A549 (cell line): Measurements from ENCODE around the gene MED27. TPM values are rescaled to one million over a fixed set of nuclear protein-coding genes. Genes with fewer than 3 reads are reported as not detected.

Experiments
- ATAC-seq, 2 experiments: fragments of 200-7000 bp in 1 of 2; fragments of >200 bp in 1 of 2; cut with Nextera tagmentation in 1 of 2; cut with Tn5 transposase in 1 of 2; 3 replicates each; pipeline versions ENCODE4 v1.8.0 to v1.9.1; 2018 to 2020; ENCODE audit warnings: mild to moderate bottlenecking in 1 of 2, moderate library complexity in 1 of 2
- CTCF ChIA-PET: fragments of 300-600 bp; sonication (Branson Sonifier 250); formaldehyde crosslinking; extraction: SDS; loops from one replicate; lab custom pipeline; 2021; ENCODE audit warnings: antibody characterized with exemption, inconsistent platforms; lab: Yijun Ruan, JAX
- POLR2A ChIA-PET: fragments of 350-600 bp; formaldehyde crosslinking; extraction: SDS; loops from one replicate; lab custom pipeline; 2021; ENCODE audit warnings: antibody characterized with exemption, inconsistent platforms; lab: Yijun Ruan, JAX
- DNase-seq, 2 experiments: peaks; one replicate each; pipeline versions ENCODE4 v3.0.0 to v3.0.0-alpha.2; 2011 to 2016; ENCODE audit warnings: low read depth in 1 of 2, low spot score in 1 of 2
- FAIRE-seq: peaks from 2 replicates; lab custom pipeline; 2011; peaks lifted over from hg19 to GRCh38; lab: Jason Lieb, UNC
- H3K27ac ChIP-seq, 2 experiments: fragments of >200 bp; sonication (Bioruptor Twin); formaldehyde crosslinking; 3 replicates each; pipeline ENCODE4 v1.5.1; 2016 to 2017
- H3K4me1 ChIP-seq: fragments of >200 bp; sonication (Bioruptor Twin); formaldehyde crosslinking; 3 replicates; pipeline ENCODE4 v1.6.1; 2016
- H3K4me2 ChIP-seq: fragments of >200 bp; sonication (Bioruptor Twin); formaldehyde crosslinking; 3 replicates; pipeline ENCODE4 v1.6.1; 2016
- H3K4me3 ChIP-seq: fragments of >200 bp; sonication (Bioruptor Twin); formaldehyde crosslinking; 3 replicates; pipeline ENCODE4 v1.5.1; 2016
- H3K9me3 ChIP-seq: fragments of >200 bp; sonication (Bioruptor Twin); formaldehyde crosslinking; 3 replicates; pipeline ENCODE4 v1.6.1; 2016
- ATOH8 ChIP-seq: fragments of 250-450 bp; sonication (Bioruptor Pico); IDR thresholded peaks from 2 replicates; pipeline ENCODE4 v1.5.0; 2020; ENCODE audit warnings: low read depth, mild to moderate bottlenecking, moderate library complexity
- BCL3 ChIP-seq: fragments of >200 bp; sonication (Bioruptor Twin); formaldehyde crosslinking; IDR thresholded peaks from 3 replicates; pipeline ENCODE4 v1.6.1; 2016
- CHD2 ChIP-seq: fragments of 150-350 bp; IDR thresholded peaks from 2 replicates; pipeline ENCODE4 v1.6.1; 2014; ENCODE audit warnings: low read length; ENCODE audit not compliant: partially characterized antibody
- E2F6 ChIP-seq: IDR thresholded peaks from 2 replicates; pipeline ENCODE4 v1.6.1; 2012; ENCODE audit warnings: low read depth, borderline replicate concordance
- EP300 ChIP-seq, 2 experiments: fragments of >200 bp; sonication (Bioruptor Twin); formaldehyde crosslinking; IDR thresholded peaks; 2 replicates in 1 of 2; 3 replicates in 1 of 2; pipeline ENCODE4 v1.6.1; 2016 to 2017
- FOSL2 ChIP-seq, 2 experiments: fragments of 450-650 bp in 1 of 2; fragments of >200 bp in 1 of 2; sonication (Bioruptor Twin) in 1 of 2; formaldehyde crosslinking; IDR thresholded peaks; 2 replicates each; pipeline versions ENCODE4 v1.5.0 to v1.6.1; 2016 to 2020; ENCODE audit warnings: mild to moderate bottlenecking in 1 of 2, moderate library complexity in 1 of 2
- HDAC2 ChIP-seq: fragments of 200-600 bp; sonication (generic); IDR thresholded peaks from 2 replicates; pipeline ENCODE4 v1.6.1; 2016
- HOXB13 ChIP-seq: fragments of 250-450 bp; sonication (Bioruptor Pico); IDR thresholded peaks from 2 replicates; pipeline ENCODE4 v1.5.0; 2020; ENCODE audit warnings: low read depth, mild to moderate bottlenecking, moderate library complexity
- HOXB5 ChIP-seq: fragments of 250-450 bp; sonication (Bioruptor Pico); IDR thresholded peaks from 2 replicates; pipeline ENCODE4 v1.5.0; 2020; ENCODE audit warnings: mild to moderate bottlenecking, moderate library complexity
- MAZ ChIP-seq: fragments of 150-350 bp; IDR thresholded peaks from 2 replicates; pipeline ENCODE4 v1.6.1; 2014; ENCODE audit warnings: antibody characterized with exemption, low read depth, low read length, borderline replicate concordance
- NFE2L2 ChIP-seq: fragments of 150-350 bp; conservative IDR thresholded peaks from 2 replicates; pipeline ENCODE4 v1.6.1; 2014; ENCODE audit warnings: low read length
- NPAS2 ChIP-seq: fragments of 250-450 bp; sonication (Bioruptor Pico); IDR thresholded peaks from 2 replicates; pipeline ENCODE4 v1.8.0; 2022; ENCODE audit warnings: mild to moderate bottlenecking, moderate library complexity, borderline replicate concordance
- NR3C1 ChIP-seq: fragments of >200 bp; sonication (Bioruptor Twin); formaldehyde crosslinking; IDR thresholded peaks from 3 replicates; pipeline ENCODE4 v1.6.1; 2017
- PBX3 ChIP-seq: IDR thresholded peaks from 2 replicates; pipeline ENCODE4 v1.6.1; 2012
- PHF8 ChIP-seq: fragments of 200-600 bp; sonication (generic); IDR thresholded peaks from 2 replicates; pipeline ENCODE4 v1.6.1; 2016; ENCODE audit warnings: low read depth, mild to moderate bottlenecking, antibody characterized with exemption, moderate library complexity, borderline replicate concordance
- POLR2A ChIP-seq: IDR thresholded peaks from 2 replicates; pipeline ENCODE4 v1.6.1; 2012; ENCODE audit warnings: mild to moderate bottlenecking, low read length
- POLR2AphosphoS2 ChIP-seq: conservative IDR thresholded peaks from 2 replicates; pipeline ENCODE4 v1.6.1; 2012; ENCODE audit warnings: low read length, improper control_type of control experiment, inconsistent platforms
- SMC3 ChIP-seq: fragments of >200 bp; sonication (Bioruptor Twin); formaldehyde crosslinking; IDR thresholded peaks from 3 replicates; pipeline ENCODE4 v1.6.1; 2018; ENCODE audit warnings: inconsistent platforms
- SREBF2 ChIP-seq: fragments of 450-650 bp; IDR thresholded peaks from 2 replicates; pipeline ENCODE4 v1.6.1; 2014; ENCODE audit warnings: mild to moderate bottlenecking, moderate library complexity
- TFCP2L1 ChIP-seq: fragments of 250-450 bp; sonication (Bioruptor Pico); IDR thresholded peaks from 2 replicates; pipeline ENCODE4 v1.5.0; 2021; ENCODE audit warnings: mild to moderate bottlenecking
- TP53 ChIP-seq: fragments of 250-450 bp; sonication (Bioruptor Pico); IDR thresholded peaks from 2 replicates; pipeline ENCODE4 v1.5.0; 2021; ENCODE audit warnings: mild to moderate bottlenecking, moderate library complexity
- USF2 ChIP-seq: fragments of 450-650 bp; IDR thresholded peaks from 2 replicates; pipeline ENCODE4 v1.6.1; 2014; ENCODE audit warnings: antibody characterized with exemption
- ZC3H11A ChIP-seq: fragments of 450-650 bp; IDR thresholded peaks from 2 replicates; pipeline ENCODE4 v1.6.1; 2014; ENCODE audit warnings: antibody characterized with exemption, mild to moderate bottlenecking
- ZFP36 ChIP-seq: fragments of 450-650 bp; IDR thresholded peaks from 2 replicates; pipeline ENCODE4 v1.6.1; 2014; ENCODE audit warnings: borderline replicate concordance; ENCODE audit not compliant: partially characterized antibody
- ZNF302 ChIP-seq: fragments of 250-450 bp; sonication (Bioruptor Pico); IDR thresholded peaks from 2 replicates; pipeline ENCODE4 v1.9.0; 2021; ENCODE audit warnings: inconsistent platforms, mild to moderate bottlenecking, moderate library complexity
- ZSCAN20 ChIP-seq: fragments of 250-450 bp; sonication (Bioruptor Pico); IDR thresholded peaks from 2 replicates; pipeline ENCODE4 v1.8.0; 2022; ENCODE audit warnings: mild to moderate bottlenecking, moderate library complexity
- WGBS: methylation state at CpG from one replicate; pipeline ENCODE4 v1.1.6; 2017; ENCODE audit errors: missing lambda C conversion rate; 5-methylcytosine and 5-hydroxymethylcytosine counted together
- polyA plus RNA-seq, 4 experiments: library from polyadenylated mRNA; depleted of rRNA in 3 of 4; stranded (reverse); fragments of >200 nt; fragmentation: RNase III in 1 of 4; extraction: RNeasy Plus Mini Kit Qiagen cat#74134 plus additional on column Dnase treatment in 1 of 4; gene quantifications; 2 replicates in 3 of 4; 3 replicates in 1 of 4; pipeline ENCODE4 v1.2.3, GENCODE V29; 2011 to 2017

Gene MED27
- polyA plus RNA-seq, 2 of the 4 experiments (the other 2 are of a cell fraction) = 24.2 to 37.8 TPM

GRCh38 chr9:131926360-131926922 is 153.2 kb downstream of the MED27 start (continued):
- TF ChIP-seq PBX3 (no peak), TP53 (CRISPR knock-in tag) (no peak)

GRCh38 chr9:131925677-131926177 is 153.9 kb downstream of the MED27 start:
- FAIRE-seq (no peak), ATAC-seq (no peak), DNase-seq (no peak)
- H3K9me3 ChIP-seq = no peaks in the 10 kb centered on the region
- H3K4me3 ChIP-seq = no peak overlapping the region
- WGBS = 83% methylated on average over 6 of the region's 6 CpGs
- ChIA-PET CTCF (no interaction called here), POLR2A (no interaction called here)
- H3K27ac ChIP-seq = no peak overlapping the region
- H3K4me2 ChIP-seq = no peak overlapping the region
- H3K4me1 ChIP-seq = no peaks in the 10 kb centered on the region
- TF ChIP-seq HOXB13 (CRISPR knock-in tag) (no peak), HOXB5 (no peak), EP300 (IDR thresholded peaks at IDR 0.05) (no peak), BCL3 (no peak), TFCP2L1 (CRISPR knock-in tag) (no peak), SMC3 (no peak), POLR2AphosphoS2 (no peak), SREBF2 (no peak), POLR2A (no peak), NPAS2 (CRISPR knock-in tag) (no peak), NFE2L2 (no peak), ZC3H11A (no peak), ZFP36 (no peak), USF2 (no peak)
- TF ChIP-seq, all 56 proteins: peak for 0

GRCh38 chr9:131923766-131924165 is 155.9 kb downstream of the MED27 start:
- no peak overlapping the region for H3K4me2 ChIP-seq
- DNase-seq (no peak), FAIRE-seq (no peak), ATAC-seq (no peak)
- POLR2A ChIA-PET = no interaction called here
- WGBS = 97% methylated on average over 4 of the region's 4 CpGs
- CTCF ChIA-PET = no interaction called here
- H3K27ac ChIP-seq = no peak overlapping the region
- no peaks in the 10 kb centered on the region for H3K9me3 ChIP-seq
- H3K4me1 ChIP-seq = no peaks in the 10 kb centered on the region
- TF ChIP-seq ZSCAN20 (CRISPR knock-in tag) (no peak), MAZ (no peak), TFCP2L1 (CRISPR knock-in tag) (no peak), EP300 (IDR thresholded peaks at IDR 0.05) (no peak), NPAS2 (CRISPR knock-in tag) (no peak), BCL3 (no peak), ZNF302 (CRISPR knock-in tag) (no peak), E2F6 (no peak), FOSL2 (IDR thresholded peaks at IDR 0.05) (no peak), FOSL2 (CRISPR knock-in tag; IDR thresholded peaks at IDR 0.05) (no peak), PHF8 (no peak), HOXB13 (CRISPR knock-in tag) (no peak), ZFP36 (no peak), NR3C1 (no peak), POLR2A (no peak), CHD2 (no peak), ATOH8 (CRISPR knock-in tag) (no peak), HDAC2 (no peak), ZC3H11A (no peak)
- H3K4me3 ChIP-seq = no peak overlapping the region
